HG03196 (cell line): Measurements from ENCODE around the gene CDH12.

Source experiments
- ATAC-seq: cut with Tn5 transposase; IDR thresholded peaks from one replicate; pipeline ENCODE4 v1.9.1; 2021; ENCODE audit not compliant: unreplicated experiment

Gene CDH12

DNA sequence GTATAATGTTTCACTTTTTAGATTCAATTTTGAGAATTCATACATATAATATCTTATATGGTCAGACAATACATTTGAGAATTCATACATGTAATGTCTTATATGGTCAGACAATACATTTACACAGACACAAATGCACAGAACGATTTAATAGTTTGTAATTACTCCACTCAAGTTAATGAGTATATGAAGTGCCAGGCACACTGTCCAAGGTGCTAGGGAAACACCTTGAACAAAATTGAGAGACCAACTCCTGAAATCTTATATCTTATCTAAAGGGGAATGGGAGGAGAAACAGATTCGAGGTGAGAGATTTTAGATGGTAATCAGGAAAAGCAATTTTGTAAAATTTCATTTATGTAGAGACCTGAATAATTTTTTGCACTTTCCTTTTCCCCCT lies 994.7 kb downstream of the CDH12 start:
- ATAC-seq: no peak

DNA sequence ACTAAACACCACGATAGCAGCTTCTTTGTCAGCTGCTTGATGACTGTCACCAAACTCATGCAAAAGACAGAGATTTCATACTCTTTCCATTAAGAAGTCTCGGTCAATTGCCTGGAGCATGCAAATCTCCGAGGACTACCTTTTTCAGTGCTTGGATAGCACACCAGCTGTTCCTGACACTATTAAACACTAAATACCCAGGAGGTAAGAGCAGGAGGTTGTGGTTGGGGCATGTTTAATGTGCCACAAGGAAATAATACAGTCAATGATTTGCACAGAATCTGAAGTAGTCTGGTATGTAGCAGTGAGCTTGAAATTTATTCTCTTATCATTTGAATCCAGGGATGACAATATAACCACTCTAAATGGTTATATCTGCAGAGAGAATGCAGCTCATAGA lies 996.2 kb downstream of the CDH12 start:
- ATAC-seq: no peak

DNA sequence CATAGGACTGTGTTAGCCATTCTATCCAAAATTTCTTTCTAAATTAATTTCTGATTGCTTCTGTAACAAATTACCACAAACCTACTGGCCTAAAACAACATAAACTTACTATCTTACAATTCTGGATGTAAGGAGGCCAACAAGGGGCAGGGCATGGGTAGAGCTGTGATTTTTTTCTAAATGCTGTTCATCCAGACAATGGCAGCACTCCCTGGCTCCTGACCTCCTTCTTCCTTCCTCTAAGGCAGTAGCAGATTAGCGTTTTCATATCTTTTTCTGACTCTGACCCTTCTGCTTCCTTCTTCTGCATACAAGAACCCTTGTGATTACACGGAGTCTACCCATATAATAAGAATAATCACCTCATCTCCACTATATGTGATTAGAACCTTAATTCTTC lies 1005.8 kb downstream of the CDH12 start:
- no peak for ATAC-seq

DNA sequence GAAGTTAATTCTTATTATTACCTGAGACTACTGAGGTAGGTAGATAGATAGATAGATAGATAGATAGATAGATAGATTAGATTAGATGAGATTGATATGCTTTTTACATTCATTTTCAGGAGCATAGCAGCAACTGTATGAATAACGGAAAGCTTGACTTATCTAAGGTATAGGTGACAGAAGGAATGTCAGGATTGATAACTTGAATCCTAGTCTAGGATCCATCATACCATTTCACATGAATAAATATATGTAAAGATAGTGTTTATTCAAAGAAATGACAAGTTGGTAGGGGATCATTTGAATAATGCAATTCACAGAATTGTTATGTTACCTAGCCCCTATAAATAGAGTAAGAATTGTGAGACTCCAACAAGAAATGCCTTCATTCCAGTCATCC lies 1008.2 kb downstream of the CDH12 start:
- ATAC-seq: no peak

DNA sequence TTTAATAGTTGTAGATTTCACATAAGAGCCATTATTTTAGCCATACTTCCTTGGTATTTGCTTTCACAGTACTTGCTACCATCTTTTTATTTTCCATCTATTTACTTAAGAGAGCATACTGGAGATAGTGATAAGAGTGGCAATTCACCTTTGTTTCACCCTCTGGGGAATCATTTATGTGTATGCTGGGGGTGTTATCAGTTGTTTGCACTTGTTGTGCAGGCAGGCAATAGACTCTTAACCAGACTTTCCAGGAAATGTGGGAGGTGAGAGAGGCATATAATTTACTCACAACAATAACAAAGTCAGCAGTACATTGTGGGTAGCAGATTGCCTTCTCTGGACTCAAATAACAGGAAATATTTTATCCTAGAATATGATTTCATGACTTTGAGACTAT lies 1018.3 kb downstream of the CDH12 start:
- ATAC-seq: no peak

DNA sequence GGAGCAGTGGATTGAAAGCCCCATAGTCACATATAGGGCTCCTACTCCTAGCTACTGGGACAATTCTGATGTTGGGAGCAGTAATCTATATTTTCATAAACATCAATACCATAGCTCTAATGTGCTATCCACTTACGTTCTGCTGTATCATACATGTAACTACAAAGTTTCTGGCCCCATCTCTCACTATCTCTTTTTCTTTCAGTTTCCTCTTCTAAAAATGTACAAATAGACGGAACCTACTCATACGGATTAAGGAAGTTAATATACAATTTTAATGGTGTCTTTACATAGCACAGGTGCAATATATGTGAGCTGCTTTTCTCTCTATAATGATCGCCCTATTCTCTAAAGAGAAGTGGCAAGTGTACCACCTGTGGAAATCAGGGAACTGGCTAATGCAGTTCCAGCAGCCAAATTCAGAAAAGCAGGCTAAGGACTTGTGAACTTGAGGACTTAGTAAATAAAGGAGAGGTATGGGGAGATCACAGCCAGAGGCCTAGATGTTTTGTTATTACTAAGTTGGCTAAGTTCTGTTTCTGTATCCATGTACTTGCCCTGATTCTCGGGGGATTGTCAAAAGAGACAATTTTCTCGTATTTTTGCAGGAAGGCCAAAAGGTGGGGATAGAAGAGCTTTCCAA lies 1021.9 kb downstream of the CDH12 start:
- peak; percentile 86 for ATAC-seq

DNA sequence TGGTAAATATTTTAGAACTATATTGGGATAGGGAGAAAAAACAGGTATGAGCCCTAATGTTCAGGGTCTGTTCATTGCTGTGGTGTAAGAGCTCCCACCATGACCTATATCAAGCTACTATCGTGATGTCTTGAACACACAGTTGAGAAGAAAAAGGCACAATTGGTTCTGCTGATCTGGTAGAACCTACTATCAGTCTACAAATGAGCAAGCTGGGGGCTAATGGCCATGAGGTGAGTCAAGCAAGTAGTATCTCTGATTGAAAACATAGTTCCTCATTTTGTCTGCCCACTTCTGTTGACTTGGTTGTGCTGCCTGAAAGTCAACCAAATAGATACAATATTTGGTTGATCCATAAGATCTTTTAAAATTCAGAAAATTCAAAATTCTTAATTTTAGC lies 1026.3 kb downstream of the CDH12 start:
- no peak for ATAC-seq

DNA sequence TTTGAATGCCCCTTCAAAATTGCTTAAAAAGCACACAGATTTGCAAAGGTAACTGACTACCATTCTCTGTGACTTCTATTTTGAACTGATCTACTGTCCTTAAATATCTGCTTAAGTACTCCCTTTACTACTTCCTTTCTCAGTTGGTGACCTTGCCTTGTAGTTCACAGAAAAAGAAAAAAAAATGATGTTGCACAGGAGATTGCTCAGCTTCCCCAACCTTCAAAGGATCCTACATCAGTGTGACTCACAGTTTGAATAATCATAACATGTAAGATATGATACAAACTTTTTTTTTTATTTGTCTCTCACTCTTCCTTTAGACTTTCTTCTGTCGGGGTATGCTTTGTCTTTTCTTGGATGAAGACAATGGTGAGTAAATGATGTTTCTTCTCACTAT lies 1029.6 kb downstream of the CDH12 start:
- no peak for ATAC-seq

DNA sequence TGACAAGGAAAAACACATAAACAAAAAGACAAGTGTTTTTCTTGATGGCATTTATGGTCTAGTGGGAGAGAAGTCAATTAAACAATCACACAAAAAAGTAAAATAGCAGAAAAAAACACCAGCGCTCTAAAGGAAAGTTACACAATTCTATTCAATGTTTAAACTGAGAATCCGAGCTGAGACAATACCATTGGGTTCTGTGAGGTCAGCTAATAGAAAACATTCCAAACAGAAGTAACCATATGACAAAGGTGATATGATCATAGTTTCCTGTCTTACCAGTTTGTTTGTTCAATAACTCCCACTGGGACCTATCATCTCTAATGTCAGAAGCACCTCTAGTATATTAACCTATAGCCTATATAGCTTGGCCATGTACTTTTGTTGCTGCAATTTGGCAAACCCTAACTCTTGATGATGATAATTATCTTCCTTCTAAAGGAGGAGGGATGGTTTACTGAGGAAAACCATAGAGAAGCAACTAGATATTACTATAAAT lies 1030.0 kb downstream of the CDH12 start:
- ATAC-seq: no peak

DNA sequence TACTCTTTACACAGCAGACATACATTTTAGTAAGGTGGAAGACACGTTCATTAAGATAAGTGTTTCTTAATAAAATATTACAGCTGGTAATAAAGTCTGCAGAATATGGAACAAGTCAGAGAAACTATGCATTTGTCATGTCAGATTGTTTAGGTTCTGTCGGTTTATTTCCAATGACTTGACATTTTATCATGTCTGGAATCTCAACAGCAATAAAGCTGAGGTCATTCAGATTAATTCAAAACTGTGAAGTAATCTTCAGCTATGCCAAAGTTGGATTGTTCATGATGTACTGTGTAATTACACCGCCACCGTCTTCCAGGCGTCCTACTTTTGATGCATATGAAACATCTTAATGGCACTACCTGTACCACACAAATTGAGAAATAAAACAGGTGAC lies 1032.6 kb downstream of the CDH12 start:
- no peak for ATAC-seq

DNA sequence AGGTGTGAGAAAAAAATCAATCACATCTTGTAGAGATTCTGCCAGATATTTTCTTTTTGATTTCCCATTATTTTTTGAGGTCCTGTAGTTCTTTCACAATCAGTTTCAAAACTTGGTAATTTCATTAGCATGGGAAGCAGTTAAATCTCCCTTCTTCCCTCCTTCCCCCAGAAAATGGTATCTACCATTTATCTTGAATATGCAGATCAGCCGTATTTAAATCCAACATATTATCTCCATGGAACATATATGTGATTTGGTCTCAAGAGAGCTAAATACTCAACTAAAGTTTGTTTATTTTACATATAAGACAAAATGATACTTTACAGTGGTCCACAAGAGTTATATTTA lies 1034.8 kb downstream of the CDH12 start:
- no peak for ATAC-seq

DNA sequence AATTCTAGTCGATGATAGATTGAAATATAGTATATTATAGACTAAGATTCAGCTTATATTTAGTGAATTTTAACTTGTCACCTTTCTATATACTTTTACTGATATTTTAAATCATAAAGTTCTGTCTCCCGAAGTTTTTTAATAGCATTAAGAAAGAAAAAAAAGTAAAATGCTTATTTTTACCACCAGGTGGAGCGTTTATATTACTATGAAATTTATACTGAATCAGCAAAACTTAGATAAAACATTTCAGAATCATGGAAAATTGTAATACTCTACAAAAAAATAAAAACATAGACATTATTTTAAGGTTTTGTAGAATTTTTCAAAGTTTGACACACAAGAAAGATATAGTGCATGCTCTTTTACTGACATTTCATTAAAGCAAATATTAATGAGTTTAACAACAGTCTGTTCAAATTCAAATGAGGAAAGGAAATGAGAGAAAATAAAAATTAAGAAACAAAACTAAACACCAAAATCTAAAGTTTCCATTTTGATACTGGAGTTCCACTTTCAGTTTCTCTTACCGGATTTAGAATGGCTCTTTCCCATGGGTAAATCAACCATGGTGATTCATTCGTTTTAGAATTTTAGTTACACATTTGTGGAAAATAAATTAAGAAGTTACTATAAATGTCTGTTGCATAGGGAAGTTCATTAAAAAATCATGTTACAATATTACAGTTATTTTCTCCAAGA lies 1035.3 kb downstream of the CDH12 start:
- peak; percentile 59 for ATAC-seq

DNA sequence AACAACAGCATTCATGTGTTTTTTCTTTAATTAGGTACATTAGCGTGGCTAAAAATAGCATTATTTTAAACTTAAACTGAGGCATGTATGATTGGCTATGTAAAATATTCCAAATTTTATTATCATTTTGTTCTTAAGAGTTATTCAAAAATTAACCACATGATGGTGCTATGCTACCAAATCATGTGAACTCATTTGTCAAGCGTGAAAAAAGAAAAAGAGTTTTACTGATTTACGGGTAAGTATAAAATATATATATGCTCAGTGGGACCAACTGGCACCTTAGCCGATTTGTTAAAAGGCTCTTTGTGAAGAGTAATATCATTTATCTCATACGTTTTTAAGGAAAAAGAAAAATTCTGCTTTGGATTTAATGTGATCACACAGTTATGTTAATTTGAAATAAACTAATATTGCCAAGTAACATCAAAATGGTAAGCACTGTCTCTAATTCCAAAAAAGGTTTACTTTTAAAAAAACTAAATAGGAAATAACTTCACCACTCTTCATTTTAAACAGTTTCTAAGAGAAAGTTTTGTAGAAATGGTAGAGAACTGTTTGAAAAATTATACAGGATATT lies 1042.3 kb downstream of the CDH12 start:
- no peak for ATAC-seq

DNA sequence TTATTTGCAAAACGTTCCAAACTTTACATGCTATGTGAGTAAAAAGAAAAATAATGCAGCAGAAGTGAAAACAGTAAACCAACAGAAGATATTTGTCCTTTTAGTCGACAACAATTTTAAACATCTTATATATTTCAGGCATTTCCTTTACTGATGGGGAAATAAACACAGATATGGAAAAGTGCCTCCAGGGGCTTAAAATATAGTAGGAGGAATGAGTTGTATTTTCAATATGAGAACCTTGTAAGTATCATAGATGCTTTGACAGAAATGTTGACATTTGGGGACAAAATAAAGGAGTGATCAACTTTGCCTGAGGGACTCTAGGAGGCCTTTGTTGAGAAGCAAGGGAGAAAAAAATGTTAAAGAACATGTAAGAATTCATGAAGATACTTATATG lies 1043.5 kb downstream of the CDH12 start:
- ATAC-seq: no peak

DNA sequence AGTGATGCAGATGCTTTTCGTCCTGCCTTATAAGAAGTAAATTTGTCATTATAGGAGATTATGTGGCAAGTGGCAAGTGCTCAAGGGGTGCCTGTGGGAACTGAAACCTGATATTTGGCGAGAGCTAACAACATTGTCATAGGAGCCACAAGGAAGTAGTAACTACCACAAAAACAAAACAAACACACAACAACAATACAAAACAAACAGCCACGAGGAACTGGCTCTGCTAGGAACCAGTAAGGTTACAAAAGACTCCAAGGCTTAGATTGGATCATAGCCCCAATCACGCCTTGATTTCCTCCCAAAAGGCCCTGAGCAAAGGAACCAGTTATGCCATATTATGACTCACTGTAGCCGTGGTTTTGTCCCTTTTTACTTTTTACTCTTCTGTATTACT lies 1045.2 kb downstream of the CDH12 start:
- ATAC-seq: no peak

DNA sequence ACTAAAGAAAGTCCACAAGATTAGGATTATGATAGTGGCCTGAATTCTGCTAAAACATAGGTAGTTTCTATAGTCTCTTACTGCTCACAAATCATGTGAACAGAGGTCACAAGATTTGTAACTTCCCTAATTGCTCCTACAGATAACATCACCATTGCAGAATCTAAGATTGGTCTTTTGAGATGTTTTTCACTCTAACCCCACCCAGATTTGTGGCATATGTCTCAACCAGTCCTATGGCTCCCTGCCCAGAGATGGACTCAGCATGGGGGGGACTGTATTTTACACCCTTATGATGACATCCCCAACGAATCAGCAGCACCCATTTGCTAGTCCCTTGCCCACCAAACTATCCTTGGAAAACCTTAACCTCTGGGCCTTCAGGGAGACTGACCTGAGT lies 1046.2 kb downstream of the CDH12 start:
- no peak for ATAC-seq

DNA sequence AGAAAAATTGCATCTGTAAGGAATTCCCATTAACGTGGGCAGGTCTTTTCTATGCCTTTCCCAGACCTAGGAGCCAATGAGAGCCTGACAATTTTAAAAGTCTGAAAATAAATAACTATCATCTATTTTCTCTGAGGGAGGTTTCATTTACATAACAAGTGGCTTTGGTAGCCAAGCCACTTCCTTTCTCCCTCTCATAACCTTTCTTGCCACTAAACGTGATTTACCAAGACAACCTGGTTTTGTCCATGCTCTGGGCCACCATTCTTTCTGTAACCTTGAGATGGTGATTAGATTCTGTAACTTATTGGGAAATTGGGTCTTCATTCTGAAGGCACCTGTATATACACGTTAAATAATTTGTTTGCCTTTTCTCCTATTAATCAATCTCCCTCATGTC lies 1046.9 kb downstream of the CDH12 start:
- ATAC-seq: no peak

DNA sequence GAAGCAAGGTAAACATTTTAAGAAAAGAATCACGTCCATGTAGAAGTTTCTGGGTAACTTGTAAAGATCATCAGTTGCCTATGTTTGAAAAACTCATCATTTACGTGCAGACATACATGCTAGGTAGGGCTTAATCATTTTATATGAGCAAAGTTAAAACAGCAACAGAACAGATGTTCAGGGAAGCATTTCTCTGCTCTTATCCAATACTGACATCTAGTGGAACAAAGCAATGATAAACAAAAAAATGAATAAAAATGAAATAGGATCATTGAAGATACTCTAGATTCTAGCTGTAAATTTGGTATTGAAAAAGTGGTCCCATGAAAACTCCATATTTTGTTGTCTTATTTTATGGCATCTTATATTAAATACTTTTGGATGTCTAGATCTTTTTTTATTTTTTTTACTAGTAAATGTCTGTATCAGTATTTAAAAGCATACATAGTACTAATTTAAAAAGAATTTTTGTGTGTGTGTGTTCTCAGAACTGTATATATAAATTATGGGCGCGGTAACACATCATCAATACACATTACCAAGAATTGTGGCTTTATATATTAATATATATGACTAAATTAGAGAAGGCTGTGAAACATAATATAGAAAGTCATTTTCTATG lies 1050.2 kb downstream of the CDH12 start:
- no peak for ATAC-seq

DNA sequence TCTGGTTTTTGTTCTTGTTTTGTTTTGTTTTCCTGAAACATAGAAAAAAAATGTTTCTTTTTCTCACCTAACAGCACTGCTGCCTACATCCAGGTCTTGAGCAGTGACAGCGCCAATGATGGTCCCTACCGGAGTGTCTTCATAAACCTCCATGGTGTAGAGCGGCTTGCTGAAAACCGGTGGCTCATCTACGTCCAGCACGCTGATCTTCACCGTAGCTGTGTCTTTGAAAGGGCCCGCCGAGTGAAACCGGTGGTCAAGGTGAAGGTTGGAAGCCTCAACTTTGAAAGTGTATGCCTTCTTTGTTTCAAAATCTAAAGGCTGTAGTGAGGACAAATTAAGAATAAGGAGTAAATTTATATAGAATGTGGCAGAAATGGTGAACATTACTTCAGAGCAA lies 1051.0 kb downstream of the CDH12 start:
- ATAC-seq: no peak

DNA sequence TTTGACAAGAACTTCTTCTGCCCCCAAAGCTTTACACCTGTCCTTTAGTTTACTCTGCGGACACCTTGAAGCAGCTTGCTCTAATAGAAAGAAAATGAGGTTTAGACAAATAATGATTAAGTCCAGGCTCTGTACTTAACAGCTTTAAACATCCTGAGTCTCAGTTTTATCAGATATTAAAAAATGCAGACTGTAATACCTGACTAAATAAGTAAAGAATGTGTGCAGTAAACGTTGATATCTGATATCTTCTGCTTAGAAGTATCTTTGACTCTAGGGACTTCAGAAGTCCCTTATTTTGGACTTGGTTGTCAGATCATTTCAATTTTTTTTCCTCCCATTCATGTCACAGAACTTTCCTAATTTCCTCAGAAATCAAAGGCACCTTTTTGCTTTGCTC lies 1060.4 kb downstream of the CDH12 start:
- no peak for ATAC-seq

DNA sequence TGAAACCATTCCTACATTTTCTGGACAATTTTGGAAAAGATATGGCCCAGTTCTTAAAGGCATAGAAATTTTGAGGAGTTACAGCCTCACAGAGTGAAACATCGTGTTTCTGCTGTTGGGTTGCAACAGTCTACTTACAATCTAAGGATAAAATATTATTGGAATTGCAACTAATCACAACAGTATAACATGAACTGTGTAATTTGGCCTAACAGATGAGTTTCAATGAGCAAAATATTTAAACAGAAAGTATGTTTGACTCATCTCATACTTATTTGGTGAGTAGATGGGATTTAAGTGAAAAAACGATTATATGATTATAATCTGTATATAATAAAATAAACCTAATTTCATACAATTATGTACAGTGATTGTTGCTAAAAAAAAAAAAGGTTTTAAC lies 1061.8 kb downstream of the CDH12 start:
- no peak for ATAC-seq

DNA sequence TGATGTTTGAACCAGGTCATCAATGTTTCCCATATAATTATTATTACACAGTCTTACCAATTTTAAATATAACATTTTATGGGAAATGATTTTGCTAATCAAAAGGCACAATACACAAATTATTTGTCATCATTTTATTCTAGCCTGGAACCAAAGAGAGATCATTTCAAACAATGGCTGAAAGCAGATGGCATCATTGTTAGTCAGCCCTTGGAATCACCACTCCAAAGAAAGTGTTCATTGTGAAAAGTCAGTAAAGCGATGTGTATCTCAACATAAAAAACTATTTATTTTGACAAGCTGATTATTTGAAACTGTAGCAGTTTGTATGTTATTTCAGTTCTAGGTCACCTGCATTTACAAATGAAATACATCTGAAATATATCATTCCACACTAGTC lies 1068.7 kb downstream of the CDH12 start:
- ATAC-seq: no peak
